Measurements from ENCODE around the gene PDE8B. TPM values are rescaled to one million over a fixed set of nuclear protein-coding genes. Genes with fewer than 3 reads are reported as not detected.

PDE8B gene
- total RNA-seq, 1 experiment from 2014 or later: 0.86 TPM

- Mint-ChIP-seq H3K36me3 (ENCODE audit: insufficient read depth, unreplicated experiment) (no peaks in the 10 kb centered on the region), H3K9me3 (ENCODE audit: unreplicated experiment) (peaks cover 16% of the 10 kb centered on the region), H3K4me3 (ENCODE audit: unreplicated experiment) (no peak overlapping the region), H3K4me1 (ENCODE audit: low read depth, unreplicated experiment) (peaks cover 9% of the 10 kb centered on the region), H3K27ac (ENCODE audit: unreplicated experiment) (no peak overlapping the region), H3K27me3 (ENCODE audit: insufficient read depth, unreplicated experiment) (no peaks in the 10 kb centered on the region)
- BruUV-seq (replicated peaks): no TSS peak
- ChIA-PET POLR2A (no interaction called here), CTCF (no interaction called here)
- no peak for TF ChIP-seq CTCF (IDR thresholded peaks at IDR 0.05; ENCODE audit: insufficient read depth in 1 of 2, low read depth in 1 of 2, low read length in 1 of 2, severe bottlenecking in 1 of 2, unreplicated experiment in 1 of 2)
- peaks cover 5% of the 10 kb centered on the region for H3K4me1 ChIP-seq
- H3K9me3 ChIP-seq: no peaks in the 10 kb centered on the region
- no peaks in the 10 kb centered on the region for H3K27me3 ChIP-seq (replicated peaks; ENCODE audit: control insufficient read depth, insufficient read depth, low read length)
- H3K36me3 ChIP-seq (ENCODE audit: control insufficient read depth, insufficient read depth, low read length): no peaks in the 10 kb centered on the region
- intact Hi-C loops (cut with micrococcal nuclease; ENCODE audit: unreplicated experiment): no loop called here
- H3K4me3 ChIP-seq (ENCODE audit: low read depth, low read length): no peak overlapping the region
- no peak for DNase-seq
These were observed 199.6 kb downstream of the PDE8B start for GRCh38 chr5:77409870-77410621.

- H3K27ac Mint-ChIP-seq (ENCODE audit: unreplicated experiment): no peak overlapping the region
- Histone ChIP-seq H3K9me3 (no peaks in the 10 kb centered on the region), H3K36me3 (ENCODE audit: control insufficient read depth, insufficient read depth, low read length) (no peaks in the 10 kb centered on the region), H3K4me3 (ENCODE audit: low read depth, low read length) (no peak overlapping the region), H3K27me3 (replicated peaks; ENCODE audit: control insufficient read depth, insufficient read depth, low read length) (no peaks in the 10 kb centered on the region), H3K4me1 (no peaks in the 10 kb centered on the region)
- no peak for DNase-seq
- peaks cover 7% of the 10 kb centered on the region for H3K4me1 Mint-ChIP-seq (ENCODE audit: low read depth, unreplicated experiment)
- H3K9me3 Mint-ChIP-seq (ENCODE audit: unreplicated experiment): no peaks in the 10 kb centered on the region
- ChIA-PET POLR2A (no interaction called here), CTCF (no interaction called here)
- no peak overlapping the region for H3K4me3 Mint-ChIP-seq (ENCODE audit: unreplicated experiment)
- no peak for TF ChIP-seq CTCF (IDR thresholded peaks at IDR 0.05; ENCODE audit: insufficient read depth in 1 of 2, low read depth in 1 of 2, low read length in 1 of 2, severe bottlenecking in 1 of 2, unreplicated experiment in 1 of 2)
- H3K27me3 Mint-ChIP-seq (ENCODE audit: insufficient read depth, unreplicated experiment): no peaks in the 10 kb centered on the region
- H3K36me3 Mint-ChIP-seq (ENCODE audit: insufficient read depth, unreplicated experiment): no peaks in the 10 kb centered on the region
- BruUV-seq (replicated peaks): no TSS peak
- intact Hi-C loops (cut with micrococcal nuclease; ENCODE audit: unreplicated experiment): no loop called here
These were observed 202.6 kb downstream of the PDE8B start for GRCh38 chr5:77413049-77413448.

- no peaks in the 10 kb centered on the region for H3K9me3 Mint-ChIP-seq (ENCODE audit: unreplicated experiment)
- Histone ChIP-seq H3K27me3 (replicated peaks; ENCODE audit: control insufficient read depth, insufficient read depth, low read length) (no peaks in the 10 kb centered on the region), H3K4me3 (ENCODE audit: low read depth, low read length) (no peak overlapping the region), H3K9me3 (no peaks in the 10 kb centered on the region), H3K36me3 (ENCODE audit: control insufficient read depth, insufficient read depth, low read length) (no peaks in the 10 kb centered on the region), H3K4me1 (peaks cover 23% of the 10 kb centered on the region)
- intact Hi-C loops (cut with micrococcal nuclease; ENCODE audit: unreplicated experiment): no loop called here
- H3K4me3 Mint-ChIP-seq (ENCODE audit: unreplicated experiment): no peak overlapping the region
- ChIA-PET CTCF (no interaction called here), POLR2A (no interaction called here)
- no peak for TF ChIP-seq CTCF (IDR thresholded peaks at IDR 0.05; ENCODE audit: insufficient read depth in 1 of 2, low read depth in 1 of 2, low read length in 1 of 2, severe bottlenecking in 1 of 2, unreplicated experiment in 1 of 2)
- BruUV-seq (replicated peaks): no TSS peak
- no peaks in the 10 kb centered on the region for H3K27me3 Mint-ChIP-seq (ENCODE audit: insufficient read depth, unreplicated experiment)
- no peak overlapping the region for H3K27ac Mint-ChIP-seq (ENCODE audit: unreplicated experiment)
- peaks cover 10% of the 10 kb centered on the region for H3K36me3 Mint-ChIP-seq (ENCODE audit: insufficient read depth, unreplicated experiment)
- no peak for DNase-seq
- peaks cover 38% of the 10 kb centered on the region for H3K4me1 Mint-ChIP-seq (ENCODE audit: low read depth, unreplicated experiment)
These were observed 207.7 kb downstream of the PDE8B start for GRCh38 chr5:77418162-77418561.

All from Caco-2 (cell line).